K562 (cell line): Measurements from ENCODE around the gene CYFIP2.

Experiments used
- CTCF ChIP-seq, 3 experiments: IDR thresholded peaks in 2 of 3; conservative IDR thresholded peaks in 1 of 3; 2 replicates each; pipeline ENCODE4 v1.5.1; 2011 to 2012; ENCODE audit warnings: low read length in 3 of 3, mild to moderate bottlenecking in 3 of 3, control low read depth in 2 of 3, improper control_type of control experiment in 1 of 3, inconsistent platforms in 1 of 3, low read depth in 1 of 3, mixed read lengths in 1 of 3, moderate library complexity in 1 of 3; ENCODE audit not compliant: insufficient read depth in 2 of 3
- DIDO1 ChIP-seq: fragments of 450-650 bp; IDR thresholded peaks from 2 replicates; pipeline ENCODE4 v1.6.1; 2016; ENCODE audit warnings: low read depth, missing biosample characterization, missing genetic modification characterization
- E4F1 ChIP-seq: fragments of 250-450 bp; sonication (Bioruptor Pico); IDR thresholded peaks from 2 replicates; pipeline ENCODE4 v1.5.0; 2021; ENCODE audit warnings: mild to moderate bottlenecking, borderline replicate concordance
- RB1 ChIP-seq: fragments of 450-650 bp; IDR thresholded peaks from 2 replicates; pipeline ENCODE4 v1.6.1; 2017; ENCODE audit warnings: low read depth, mild to moderate bottlenecking
- TCF3 ChIP-seq: sonication (generic); formaldehyde crosslinking; IDR thresholded peaks from 2 replicates; pipeline ENCODE4 v1.4.0; 2020; ENCODE audit warnings: mild to moderate bottlenecking, missing genetic modification reagents
- ZBTB33 ChIP-seq: sonication (generic); formaldehyde crosslinking; IDR thresholded peaks from 2 replicates; pipeline ENCODE4 v1.8.1; 2023; ENCODE audit warnings: mild to moderate bottlenecking, missing genetic modification reagents
- ZFX ChIP-seq: sonication (generic); formaldehyde crosslinking; IDR thresholded peaks from 2 replicates; pipeline ENCODE4 v1.8.0; 2022; ENCODE audit warnings: mild to moderate bottlenecking, missing genetic modification reagents, moderate library complexity

DNA sequence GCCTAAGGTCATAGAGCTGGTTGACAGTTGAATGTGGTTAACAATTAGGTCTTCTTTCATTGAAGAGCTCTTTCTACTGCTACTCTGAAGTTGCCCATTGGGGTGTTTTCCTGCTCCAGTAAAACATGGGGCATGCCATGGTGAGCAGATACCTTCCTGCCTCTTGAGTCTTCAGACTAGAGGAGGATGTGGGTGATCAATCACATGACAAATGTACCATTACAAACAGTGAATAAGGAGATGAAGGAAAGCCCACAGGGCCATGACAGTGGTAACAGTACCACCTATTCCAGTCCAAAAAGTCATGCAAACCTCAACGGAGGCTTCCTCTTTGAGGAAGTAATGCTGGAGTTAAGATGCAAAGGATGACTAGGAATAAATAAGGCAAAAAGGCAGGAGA lies 73.5 kb downstream of the CYFIP2 start:
- TF ChIP-seq TCF3 (CRISPR knock-in tag) (no peak), CTCF (IDR thresholded peaks at IDR 0.05 in 2 of 3, conservative IDR thresholded peaks at IDR 0.05 in 1 of 3; ENCODE audit: insufficient read depth in 2 of 3, low read depth in 1 of 3, low read length in 3 of 3) (no peak), ZBTB33 (CRISPR knock-in tag) (no peak), RB1 (no peak), DIDO1 (tag) (no peak), ZFX (no peak), E4F1 (CRISPR knock-in tag) (no peak)
